PC-9 (cell line): ENCODE measurements around the gene UBE2R2. TPM values are rescaled to one million over a fixed set of nuclear protein-coding genes. Genes with fewer than 3 reads are reported as not detected.
A peak's percentile ranks its signal among the peaks of the same experiment; 100 is the strongest.

ENCODE experiments used
- BruUV-seq: library from RNA; stranded (reverse); fragments of 400-500 nt; replicated peaks from 2 replicates; lab custom pipeline; 2021; lab: Mats Ljungman, UMichigan
- CTCF ChIA-PET: fragments of 300-600 bp; sonication (Branson Sonifier 250); formaldehyde crosslinking; loops from one replicate; lab custom pipeline; 2022; ENCODE audit warnings: antibody characterized with exemption; lab: Charles Lee
- POLR2A ChIA-PET: fragments of 300-600 bp; sonication (Branson Sonifier 250); formaldehyde crosslinking; loops from one replicate; lab custom pipeline; 2022; ENCODE audit warnings: antibody characterized with exemption; ENCODE audit not compliant: unreplicated experiment; lab: Charles Lee
- DNase-seq, 2 experiments: peaks; one replicate each; pipeline versions ENCODE4 v3.0.0 to v3.0.0-alpha.2; 2015 to 2022; ENCODE audit warnings: mixed read lengths in 1 of 2
- H2AFZ ChIP-seq: fragments of 200-600 bp; sonication (generic); 2 replicates; pipeline ENCODE4 v1.8.1; 2017; ENCODE audit warnings: antibody characterized with exemption
- H3F3A ChIP-seq: fragments of 200-600 bp; sonication (generic); 2 replicates; pipeline ENCODE4 v1.8.1; 2017; ENCODE audit warnings: antibody characterized with exemption, mild to moderate bottlenecking, low read depth; ENCODE audit not compliant: insufficient read depth
- H3K27ac ChIP-seq: fragments of 200-600 bp; sonication (generic); 2 replicates; pipeline ENCODE4 v1.6.1; 2016; ENCODE audit warnings: mixed run types
- H3K27me3 ChIP-seq: fragments of 200-600 bp; sonication (generic); 2 replicates; pipeline ENCODE4 v1.6.1; 2016; ENCODE audit warnings: low read depth, mixed run types; ENCODE audit not compliant: insufficient read depth
- H3K36me3 ChIP-seq: fragments of 200-600 bp; sonication (generic); 2 replicates; pipeline ENCODE4 v1.6.1; 2016; ENCODE audit warnings: low read depth, mixed run types
- H3K4me1 ChIP-seq: fragments of 200-600 bp; sonication (generic); replicated peaks from 2 replicates; pipeline ENCODE4 v1.6.1; 2016; ENCODE audit warnings: mixed run types; ENCODE audit not compliant: insufficient read depth
- H3K4me2 ChIP-seq: fragments of 200-600 bp; sonication (generic); 2 replicates; pipeline ENCODE4 v1.6.1; 2017; ENCODE audit warnings: mixed run types
- H3K4me3 ChIP-seq: fragments of 200-600 bp; sonication (generic); 2 replicates; pipeline ENCODE4 v1.6.1; 2016; ENCODE audit warnings: mixed run types
- H3K79me2 ChIP-seq: fragments of 200-600 bp; sonication (generic); 2 replicates; pipeline ENCODE4 v1.6.1; 2017; ENCODE audit warnings: low read depth, mixed run types
- H3K9me2 ChIP-seq: fragments of 200-600 bp; sonication (generic); 2 replicates; pipeline ENCODE4 v1.8.1; 2017; ENCODE audit warnings: mild to moderate bottlenecking; ENCODE audit not compliant: insufficient read depth
- H3K9me3 ChIP-seq: fragments of 200-600 bp; sonication (generic); 2 replicates; pipeline ENCODE4 v1.8.1; 2016; ENCODE audit warnings: low read depth; ENCODE audit not compliant: insufficient read depth
- H4K20me1 ChIP-seq: fragments of 200-600 bp; sonication (generic); 2 replicates; pipeline ENCODE4 v1.8.1; 2017; ENCODE audit not compliant: insufficient read depth
- EZH2 ChIP-seq: fragments of 200-600 bp; sonication (generic); IDR thresholded peaks from 2 replicates; pipeline ENCODE4 v1.8.0; 2017; ENCODE audit warnings: antibody characterized with exemption, low read depth
- intact Hi-C: fragments of 100-400 bp; cut with micrococcal nuclease; formaldehyde crosslinking; loops from one replicate; pipeline ENCODE4 v1.10.0; 2022; ENCODE audit not compliant: unreplicated experiment
- total RNA-seq: library from RNA; stranded (reverse); gene quantifications from 2 replicates; pipeline ENCODE4 v1.2.3, GENCODE V29; 2021
- TF ChIP-seq, protein P1 (sequence below): fragments of 200-600 bp; sonication (generic); conservative IDR thresholded peaks from 2 replicates; pipeline ENCODE4 v1.6.1; 2017; ENCODE audit warnings: mixed run types, antibody characterized with exemption, mild to moderate bottlenecking, moderate library complexity

Gene UBE2R2
- total RNA-seq, 1 experiment from 2014 or later: 38.9 TPM

DNA sequence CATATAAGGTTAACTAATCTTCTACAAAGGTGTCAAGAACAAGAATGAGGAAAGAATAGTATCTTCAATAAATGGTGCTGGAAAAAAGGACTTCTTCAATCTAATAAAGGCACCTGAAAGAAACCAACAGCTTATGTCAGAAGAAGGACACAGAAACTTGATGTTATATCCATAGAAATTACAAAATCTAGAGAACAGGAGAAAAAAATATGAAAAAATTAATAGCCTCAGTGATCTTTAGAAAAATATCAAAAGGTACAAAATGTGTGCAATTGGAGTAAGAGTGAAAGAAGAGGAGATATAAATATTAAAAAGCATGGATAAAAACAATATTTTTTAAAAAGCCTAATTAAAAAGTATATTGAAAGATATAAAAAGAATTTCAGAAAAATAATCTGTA lies 40.4 kb upstream of the UBE2R2 start:
- Histone ChIP-seq H3K27me3 (no peaks in the 10 kb centered on the region), H3K9me3 (no peaks in the 10 kb centered on the region; the same call in 1 of the 2 replicates), H3F3A (peaks cover 26% of the 10 kb centered on the region), H3K9me2 (no peaks in the 10 kb centered on the region), H3K4me2 (no peak overlapping the region), H3K79me2 (peaks cover 10% of the 10 kb centered on the region; the same call in 1 of the 2 replicates), H3K36me3 (no peaks in the 10 kb centered on the region), H3K27ac (no peak overlapping the region), H3K4me1 (peaks cover 59% of the 10 kb centered on the region), H3K4me3 (no peak overlapping the region), H4K20me1 (no peaks in the 10 kb centered on the region), H2AFZ (no peak overlapping the region)
- intact Hi-C loops: no loop called here
- TF ChIP-seq, protein P1, sequence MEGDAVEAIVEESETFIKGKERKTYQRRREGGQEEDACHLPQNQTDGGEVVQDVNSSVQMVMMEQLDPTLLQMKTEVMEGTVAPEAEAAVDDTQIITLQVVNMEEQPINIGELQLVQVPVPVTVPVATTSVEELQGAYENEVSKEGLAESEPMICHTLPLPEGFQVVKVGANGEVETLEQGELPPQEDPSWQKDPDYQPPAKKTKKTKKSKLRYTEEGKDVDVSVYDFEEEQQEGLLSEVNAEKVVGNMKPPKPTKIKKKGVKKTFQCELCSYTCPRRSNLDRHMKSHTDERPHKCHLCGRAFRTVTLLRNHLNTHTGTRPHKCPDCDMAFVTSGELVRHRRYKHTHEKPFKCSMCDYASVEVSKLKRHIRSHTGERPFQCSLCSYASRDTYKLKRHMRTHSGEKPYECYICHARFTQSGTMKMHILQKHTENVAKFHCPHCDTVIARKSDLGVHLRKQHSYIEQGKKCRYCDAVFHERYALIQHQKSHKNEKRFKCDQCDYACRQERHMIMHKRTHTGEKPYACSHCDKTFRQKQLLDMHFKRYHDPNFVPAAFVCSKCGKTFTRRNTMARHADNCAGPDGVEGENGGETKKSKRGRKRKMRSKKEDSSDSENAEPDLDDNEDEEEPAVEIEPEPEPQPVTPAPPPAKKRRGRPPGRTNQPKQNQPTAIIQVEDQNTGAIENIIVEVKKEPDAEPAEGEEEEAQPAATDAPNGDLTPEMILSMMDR: no peak
- TF ChIP-seq EZH2: no peak
- ChIA-PET POLR2A (no interaction called here), CTCF (no interaction called here)
- DNase-seq: no peak
- BruUV-seq: no TSS peak

DNA sequence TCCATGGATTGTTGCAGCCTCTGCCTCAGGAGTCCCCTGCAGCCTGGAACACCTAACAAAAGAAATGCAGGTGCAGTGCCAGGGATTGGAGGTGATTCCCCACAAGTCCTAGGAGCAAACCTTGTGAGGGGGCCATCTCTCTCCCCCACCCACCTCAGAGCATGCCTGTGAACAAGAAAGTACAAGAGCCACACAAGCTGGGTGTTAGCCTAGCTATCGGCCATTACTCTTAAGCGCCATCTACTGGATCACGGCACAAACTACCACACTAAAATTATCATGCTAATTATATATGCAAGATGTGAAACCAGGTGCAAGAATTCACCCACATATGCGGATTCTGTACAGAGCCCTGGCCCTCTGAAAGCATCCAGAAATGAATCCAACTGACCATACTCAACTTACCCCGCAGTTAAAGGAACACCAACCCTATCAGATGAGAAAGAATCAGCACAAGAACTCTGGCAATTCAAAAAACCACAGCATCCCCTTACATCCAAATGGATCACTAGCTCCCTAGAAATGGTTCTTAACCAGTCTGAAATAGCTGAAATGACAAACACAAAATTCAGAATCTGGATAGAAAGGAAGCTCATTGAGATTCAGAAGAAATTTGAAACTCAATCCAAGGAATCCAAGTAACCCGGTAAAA lies 38.1 kb upstream of the UBE2R2 start:
- peak; percentile 44 to 60 for DNase-seq
- ChIA-PET POLR2A (interaction anchor here (0.6 kb wide), 1 partner anchor 43 kb away, joined by 8 read pairs; no protein-coding TSS in a partner anchor), CTCF (interaction anchor here (0.7 to 1.4 kb wide), 4 partner anchors 26 to 43 kb away, joined by 3 to 13 read pairs (median 4); no protein-coding TSS in a partner anchor)
- TF ChIP-seq, protein P1: peak; percentile 85
- no peak for TF ChIP-seq EZH2
- BruUV-seq: TSS peak; percentile 76
- H3K4me1 ChIP-seq: peaks cover 62% of the 10 kb centered on the region
- peak overlapping the region; percentile 84 for H3K27ac ChIP-seq
- peak overlapping the region; percentile 47 for H3K4me3 ChIP-seq
- no peaks in the 10 kb centered on the region for H3K9me2 ChIP-seq
- peaks cover 21% of the 10 kb centered on the region for H3F3A ChIP-seq
- no peaks in the 10 kb centered on the region; the same call in 1 of the 2 replicates for H3K9me3 ChIP-seq
- no peaks in the 10 kb centered on the region for H3K36me3 ChIP-seq
- H3K27me3 ChIP-seq: no peaks in the 10 kb centered on the region
- intact Hi-C loops: loop anchor here (1.0 kb wide), 2 partner anchors 37 to 41 kb away; no protein-coding TSS in a partner anchor
- peak overlapping the region; percentile 72 for H3K4me2 ChIP-seq
- H4K20me1 ChIP-seq: no peaks in the 10 kb centered on the region
- H3K79me2 ChIP-seq: peaks cover 13% of the 10 kb centered on the region; the same call in 1 of the 2 replicates
- no peak overlapping the region for H2AFZ ChIP-seq

DNA sequence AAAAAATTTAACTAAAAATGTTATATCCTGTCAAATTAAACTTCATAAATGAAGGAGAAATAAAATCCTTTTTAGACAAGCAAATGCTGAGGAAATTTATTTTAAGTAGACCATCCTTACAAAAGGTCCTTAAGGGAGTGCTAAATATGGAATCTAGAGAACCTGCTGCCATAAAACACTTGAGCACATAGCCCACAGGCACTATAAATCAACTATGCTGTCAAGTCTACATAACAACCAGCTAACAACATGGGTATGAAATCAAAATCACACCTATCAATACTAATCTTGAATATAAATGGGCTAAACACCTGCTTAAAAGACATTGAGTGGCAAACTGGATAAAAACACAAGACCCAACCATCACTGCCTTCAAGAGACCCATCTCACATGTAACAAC lies 36.7 kb upstream of the UBE2R2 start:
- Histone ChIP-seq H3K79me2 (peaks cover 13% of the 10 kb centered on the region; the same call in 1 of the 2 replicates), H3K27ac (peak overlapping the region; percentile 84), H3K4me1 (peaks cover 48% of the 10 kb centered on the region), H2AFZ (no peak overlapping the region), H3K4me3 (peak overlapping the region; percentile 38; the same call in 1 of the 2 replicates), H4K20me1 (no peaks in the 10 kb centered on the region), H3K27me3 (no peaks in the 10 kb centered on the region), H3K9me3 (no peaks in the 10 kb centered on the region; the same call in 1 of the 2 replicates), H3F3A (peaks cover 19% of the 10 kb centered on the region), H3K4me2 (peak overlapping the region; percentile 75), H3K36me3 (no peaks in the 10 kb centered on the region), H3K9me2 (no peaks in the 10 kb centered on the region)
- peak in 1 of 2 experiments; percentile 69 for DNase-seq
- intact Hi-C loops: no loop called here
- POLR2A ChIA-PET: no interaction called here
- CTCF ChIA-PET: no interaction called here
- BruUV-seq: TSS peak; percentile 66
- TF ChIP-seq, protein P1: no peak
- TF ChIP-seq EZH2: no peak
